Smooth muscle cell (in vitro differentiated cells): ENCODE data around the gene ASTN2. TPM values are rescaled to one million over a fixed set of nuclear protein-coding genes. Genes with fewer than 3 reads are reported as not detected.

Experiments
- DNase-seq: peaks from one replicate; lab custom pipeline; 2025; ENCODE audit not compliant: unreplicated experiment; lab: John Stamatoyannopoulos, UW
- H2AFZ ChIP-seq: fragments of 200-600 bp; sonication (generic); 2 replicates; pipeline ENCODE4 v1.6.0; 2016; ENCODE audit warnings: antibody characterized with exemption, low read depth, mild to moderate bottlenecking
- H3F3A ChIP-seq: fragments of 200-600 bp; sonication (generic); 2 replicates; pipeline ENCODE4 v1.6.0; 2017; ENCODE audit warnings: antibody characterized with exemption, low read depth
- H3K27ac ChIP-seq: fragments of 200-600 bp; sonication (generic); 2 replicates; pipeline ENCODE4 v1.5.1; 2016; ENCODE audit warnings: low read depth, mild to moderate bottlenecking
- H3K27me3 ChIP-seq: fragments of 200-600 bp; sonication (generic); 2 replicates; pipeline ENCODE4 v1.6.1; 2016; ENCODE audit warnings: low read depth, mild to moderate bottlenecking
- H3K36me3 ChIP-seq: fragments of 200-600 bp; sonication (generic); 2 replicates; pipeline ENCODE4 v1.5.1; 2016; ENCODE audit warnings: low read depth
- H3K4me1 ChIP-seq: fragments of 200-600 bp; sonication (generic); 2 replicates; pipeline ENCODE4 v1.5.1; 2016; ENCODE audit warnings: low read depth
- H3K4me2 ChIP-seq: fragments of 200-600 bp; sonication (generic); 2 replicates; pipeline ENCODE4 v1.6.0; 2016; ENCODE audit warnings: mild to moderate bottlenecking
- H3K4me3 ChIP-seq: fragments of 200-600 bp; sonication (generic); 2 replicates; pipeline ENCODE4 v1.5.1; 2016; ENCODE audit warnings: mild to moderate bottlenecking
- H3K79me2 ChIP-seq: fragments of 200-600 bp; sonication (generic); 2 replicates; pipeline ENCODE4 v1.6.0; 2016; ENCODE audit warnings: low read depth, mild to moderate bottlenecking
- H3K9ac ChIP-seq: fragments of 200-600 bp; sonication (generic); 2 replicates; pipeline ENCODE4 v1.6.0; 2016; ENCODE audit warnings: low read depth
- H3K9me3 ChIP-seq: fragments of 200-600 bp; sonication (generic); replicated peaks from 2 replicates; pipeline ENCODE4 v1.5.1; 2016; ENCODE audit warnings: low read depth
- H4K20me1 ChIP-seq: fragments of 200-600 bp; sonication (generic); 2 replicates; pipeline ENCODE4 v1.6.0; 2016; ENCODE audit warnings: low read depth
- CTCF ChIP-seq: fragments of 200-600 bp; sonication (generic); IDR thresholded peaks from 2 replicates; pipeline ENCODE4 v1.5.1; 2017; ENCODE audit warnings: borderline replicate concordance, mild to moderate bottlenecking, antibody characterized with exemption; ENCODE audit not compliant: insufficient read depth, poor library complexity, severe bottlenecking
- WGBS: methylation state at CpG from one replicate; pipeline ENCODE4 v1.1.7; 2016; ENCODE audit warnings: low lambda C conversion rate; 5-methylcytosine and 5-hydroxymethylcytosine counted together
- polyA plus RNA-seq: library from polyadenylated mRNA; unstranded; fragments of >200 nt; fragmentation: Nextera tagmentation; extraction: Ambion mirVana; gene quantifications from 2 replicates; pipeline ENCODE4 v1.2.1, GENCODE V29; 2016
- total RNA-seq: library from RNA; depleted of rRNA; stranded (reverse); fragments of >200 nt; gene quantifications from 2 replicates; pipeline ENCODE4 v1.2.3, GENCODE V29; 2014

Gene ASTN2
- total and polyA plus RNA-seq, 2 experiments from 2014 or later = 6.5 to 6.7 TPM

GRCh38 chr9:117303643-117304230 lies 111.1 kb downstream of the ASTN2 start:
- Histone ChIP-seq H3K9me3 (no peaks in the 10 kb centered on the region), H2AFZ (no peak overlapping the region), H3F3A (no peaks in the 10 kb centered on the region), H3K4me3 (no peak overlapping the region), H3K79me2 (no peaks in the 10 kb centered on the region), H3K4me1 (no peaks in the 10 kb centered on the region), H3K36me3 (no peaks in the 10 kb centered on the region), H3K27me3 (peaks cover 19% of the 10 kb centered on the region), H3K4me2 (no peak overlapping the region), H3K9ac (no peak overlapping the region), H4K20me1 (no peaks in the 10 kb centered on the region), H3K27ac (no peak overlapping the region)
- no peak for TF ChIP-seq CTCF
- DNase-seq = no peak
- WGBS = 80% methylated on average over 5 of the region's 5 CpGs

- Histone ChIP-seq H3K4me3 (no peak overlapping the region), H3K27ac (no peak overlapping the region), H3K4me1 (no peaks in the 10 kb centered on the region), H3K79me2 (no peaks in the 10 kb centered on the region), H3K4me2 (no peak overlapping the region), H3F3A (no peaks in the 10 kb centered on the region), H4K20me1 (no peaks in the 10 kb centered on the region), H3K9me3 (no peaks in the 10 kb centered on the region), H3K27me3 (peaks cover 14% of the 10 kb centered on the region), H3K9ac (no peak overlapping the region), H3K36me3 (no peaks in the 10 kb centered on the region), H2AFZ (no peak overlapping the region)
- DNase-seq = no peak
- no peak for TF ChIP-seq CTCF
- 83% methylated on average over 2 of the region's 2 CpGs for WGBS
These were observed 112.4 kb downstream of the ASTN2 start for GRCh38 chr9:117302487-117302886.

- H4K20me1 ChIP-seq = no peaks in the 10 kb centered on the region
- H3K27me3 ChIP-seq = peaks cover 14% of the 10 kb centered on the region
- H3K4me3 ChIP-seq = no peak overlapping the region
- H3K4me1 ChIP-seq = no peaks in the 10 kb centered on the region
- no peaks in the 10 kb centered on the region for H3K36me3 ChIP-seq
- TF ChIP-seq CTCF = no peak
- H3K79me2 ChIP-seq = no peaks in the 10 kb centered on the region
- H3K9me3 ChIP-seq = no peaks in the 10 kb centered on the region
- H3K9ac ChIP-seq = no peak overlapping the region
- H3K4me2 ChIP-seq = no peak overlapping the region
- no peak overlapping the region for H3K27ac ChIP-seq
- no peak overlapping the region for H2AFZ ChIP-seq
- 81% methylated on average over 4 of the region's 4 CpGs for WGBS
- H3F3A ChIP-seq = no peaks in the 10 kb centered on the region
- DNase-seq = no peak
These were observed 114.3 kb downstream of the ASTN2 start for GRCh38 chr9:117300371-117301110.

GRCh38 chr9:117296453-117296852 lies 118.4 kb downstream of the ASTN2 start:
- Histone ChIP-seq H3K36me3 (no peaks in the 10 kb centered on the region), H3K27ac (no peak overlapping the region), H3K27me3 (peaks cover 11% of the 10 kb centered on the region), H2AFZ (no peak overlapping the region), H3K9ac (no peak overlapping the region), H3F3A (no peaks in the 10 kb centered on the region), H3K4me2 (no peak overlapping the region), H3K79me2 (no peaks in the 10 kb centered on the region), H3K4me1 (no peaks in the 10 kb centered on the region), H3K9me3 (no peaks in the 10 kb centered on the region), H4K20me1 (no peaks in the 10 kb centered on the region), H3K4me3 (no peak overlapping the region)
- no peak for DNase-seq
- WGBS = 73% methylated on average over 1 of the region's 1 CpG
- no peak for TF ChIP-seq CTCF
